Keratinocyte (primary cell): ENCODE results near the gene ERBB4.

Experiments
- CTCF ChIP-seq, 3 experiments: IDR thresholded peaks in 1 of 3; conservative IDR thresholded peaks in 1 of 3; optimal IDR thresholded peaks in 1 of 3; 2 replicates in 2 of 3; 3 replicates in 1 of 3; pipeline versions ENCODE3 to v1.5.1; 2011; ENCODE audit warnings: low read length in 3 of 3, mild to moderate bottlenecking in 3 of 3, moderate library complexity in 2 of 3, control low read depth in 1 of 3, inconsistent platforms in 1 of 3; ENCODE audit not compliant: insufficient read depth in 2 of 3; ENCODE audit errors: extremely low read depth in 1 of 3
- EZH2 ChIP-seq: IDR thresholded peaks from one replicate; pipeline ENCODE4 v1.6.1; 2012; ENCODE audit warnings: inconsistent platforms, mild to moderate bottlenecking, low read length, moderate library complexity

- no peak for TF ChIP-seq CTCF (optimal IDR thresholded peaks at IDR 0.05 in 1 of 3, IDR thresholded peaks at IDR 0.05 in 1 of 3, conservative IDR thresholded peaks at IDR 0.05 in 1 of 3; ENCODE audit: extremely low read depth in 1 of 3, insufficient read depth in 2 of 3, low read length in 3 of 3)
- no peak for TF ChIP-seq EZH2
Observed at GRCh38 chr2:212526059-212526458, 12.5 kb downstream of the ERBB4 start.
